ENCODE measurements around the gene TIMM29. TPM values are rescaled to one million over a fixed set of nuclear protein-coding genes. Genes with fewer than 3 reads are reported as not detected.

Gene TIMM29
- total RNA-seq, 2 experiments from 2014 or later: 27.3 to 28.3 TPM

GRCh38 chr19:10923260-10924112, 5.1 kb upstream of the TIMM29 start:
- TF ChIP-seq CTCF (conservative IDR thresholded peaks at IDR 0.05; ENCODE audit: low read length): no peak
- POLR2A ChIA-PET: no interaction called here
- Histone ChIP-seq H3K27ac (ENCODE audit: low read depth, low read length, poor library complexity, severe bottlenecking) (no peak overlapping the region), H3K4me1 (ENCODE audit: insufficient read depth, low read length, poor library complexity, severe bottlenecking) (peaks cover 10% of the 10 kb centered on the region), H3K79me2 (ENCODE audit: insufficient read depth, low read depth, low read length) (peaks cover 3% of the 10 kb centered on the region; the same call in 1 of the 2 replicates), H3K9me3 (ENCODE audit: low read length) (no peaks in the 10 kb centered on the region), H2AFZ (ENCODE audit: low read length) (no peak overlapping the region), H3K4me2 (ENCODE audit: low read length) (no peak overlapping the region), H4K20me1 (ENCODE audit: insufficient read depth, low read length) (no peaks in the 10 kb centered on the region), H3K36me3 (ENCODE audit: insufficient read depth, low read length) (peaks cover 63% of the 10 kb centered on the region; the same call in 1 of the 2 replicates), H3K4me3 (ENCODE audit: low read depth, low read length, poor library complexity, severe bottlenecking) (no peak overlapping the region), H3K9me2 (ENCODE audit: insufficient read depth, low read length) (no peaks in the 10 kb centered on the region)
- no peak for DNase-seq (ENCODE audit: low spot score)
- BruUV-seq (replicated peaks): no TSS peak
- CTCF ChIA-PET (ENCODE audit: unreplicated experiment): no interaction called here
- intact Hi-C loops (cut with micrococcal nuclease; ENCODE audit: unreplicated experiment): no loop called here

GRCh38 chr19:10924597-10924996, 4.0 kb upstream of the TIMM29 start:
- Histone ChIP-seq H3K4me3 (ENCODE audit: low read depth, low read length, poor library complexity, severe bottlenecking) (no peak overlapping the region), H3K79me2 (ENCODE audit: insufficient read depth, low read depth, low read length) (peaks cover 8% of the 10 kb centered on the region), H3K9me3 (ENCODE audit: low read length) (no peaks in the 10 kb centered on the region), H4K20me1 (ENCODE audit: insufficient read depth, low read length) (no peaks in the 10 kb centered on the region), H3K27ac (ENCODE audit: low read depth, low read length, poor library complexity, severe bottlenecking) (no peak overlapping the region), H3K4me1 (ENCODE audit: insufficient read depth, low read length, poor library complexity, severe bottlenecking) (peaks cover 11% of the 10 kb centered on the region), H2AFZ (ENCODE audit: low read length) (no peak overlapping the region), H3K4me2 (ENCODE audit: low read length) (no peak overlapping the region), H3K36me3 (ENCODE audit: insufficient read depth, low read length) (peaks cover 52% of the 10 kb centered on the region; the same call in 1 of the 2 replicates), H3K9me2 (ENCODE audit: insufficient read depth, low read length) (no peaks in the 10 kb centered on the region)
- no peak for DNase-seq (ENCODE audit: low spot score)
- intact Hi-C loops (cut with micrococcal nuclease; ENCODE audit: unreplicated experiment): no loop called here
- ChIA-PET POLR2A (no interaction called here), CTCF (ENCODE audit: unreplicated experiment) (no interaction called here)
- TF ChIP-seq CTCF (conservative IDR thresholded peaks at IDR 0.05; ENCODE audit: low read length) (no peak), EZH2phosphoT487 (IDR thresholded peaks at IDR 0.05; ENCODE audit: borderline replicate concordance, low read depth, low read length) (no peak)
- no TSS peak for BruUV-seq (replicated peaks)
